Common myeloid progenitor, CD34-positive (primary cell): Measurements from ENCODE around the gene GPC5.
"Not testable (repeated sequence)": the region's sequence is repeated elsewhere in the genome, so short reads cannot be mapped to it uniquely, and the experiment has no call there.

ENCODE experiments used
- CTCF ChIA-PET: fragments of 350-600 bp; sonication (Branson Sonifier 250); formaldehyde crosslinking; loops from one replicate; lab custom pipeline; 2021; ENCODE audit warnings: antibody characterized with exemption; lab: Charles Lee
- POLR2A ChIA-PET: fragments of 350-600 bp; sonication (Branson Sonifier 250); formaldehyde crosslinking; loops from one replicate; lab custom pipeline; 2021; ENCODE audit warnings: antibody characterized with exemption; lab: Charles Lee
- DNase-seq, 3 donors: peaks; one replicate each; pipeline versions ENCODE4 v3.0.0 to v3.0.0-alpha.2; 2013
- H3K27ac ChIP-seq, 2 experiments: 1 replicate in 1 of 2; 2 replicates in 1 of 2; pipeline ENCODE4 v1.7.0; 2013; ENCODE audit warnings: inconsistent platforms in 2 of 2, low read length in 2 of 2, mild to moderate bottlenecking in 2 of 2, low read depth in 1 of 2, moderate library complexity in 1 of 2; ENCODE audit not compliant: severe bottlenecking in 2 of 2, insufficient read depth in 1 of 2, poor library complexity in 1 of 2
- H3K27me3 ChIP-seq, 5 experiments: replicated peaks in 2 of 5; 1 replicate in 3 of 5; 2 replicates in 2 of 5; pipeline versions ENCODE4 v1.6.1 to v1.7.0; 2013; ENCODE audit warnings: low read length in 4 of 5, mild to moderate bottlenecking in 2 of 5, moderate library complexity in 2 of 5, inconsistent platforms in 1 of 5; ENCODE audit not compliant: insufficient read depth in 5 of 5, control insufficient read depth in 4 of 5
- H3K36me3 ChIP-seq, 4 experiments: 1 replicate in 2 of 4; 2 replicates in 2 of 4; pipeline versions ENCODE4 v1.6.1 to v1.7.0; 2013; ENCODE audit warnings: low read length in 3 of 4, control low read depth in 1 of 4, mild to moderate bottlenecking in 1 of 4; ENCODE audit not compliant: control insufficient read depth in 4 of 4, insufficient read depth in 4 of 4
- H3K4me1 ChIP-seq, 4 experiments: 1 replicate in 3 of 4; 2 replicates in 1 of 4; pipeline versions ENCODE4 v1.6.1 to v1.7.1; 2013; ENCODE audit warnings: low read length in 3 of 4, mild to moderate bottlenecking in 3 of 4, control low read depth in 1 of 4, inconsistent platforms in 1 of 4, moderate library complexity in 1 of 4; ENCODE audit not compliant: control insufficient read depth in 4 of 4, insufficient read depth in 4 of 4; ENCODE audit errors: control extremely low read depth in 1 of 4
- H3K4me3 ChIP-seq, 7 experiments: 1 replicate in 4 of 7; 2 replicates in 3 of 7; pipeline versions ENCODE4 v1.5.1 to v1.7.0; 2013; ENCODE audit warnings: mild to moderate bottlenecking in 7 of 7, low read length in 6 of 7, moderate library complexity in 6 of 7, inconsistent platforms in 2 of 7, low read depth in 2 of 7, control low read depth in 1 of 7; ENCODE audit not compliant: insufficient read depth in 4 of 7, control insufficient read depth in 1 of 7; ENCODE audit errors: extremely low read depth in 1 of 7
- H3K9me3 ChIP-seq, 5 experiments: 1 replicate in 4 of 5; 2 replicates in 1 of 5; pipeline versions ENCODE4 v1.6.1 to v1.7.1; 2013; ENCODE audit warnings: low read length in 4 of 5, mild to moderate bottlenecking in 2 of 5, inconsistent platforms in 1 of 5, low read depth in 1 of 5, moderate library complexity in 1 of 5; ENCODE audit not compliant: control insufficient read depth in 4 of 5, insufficient read depth in 2 of 5; ENCODE audit errors: control extremely low read depth in 1 of 5
- WGBS: methylation state at CpG from one replicate; pipeline ENCODE4 v1.1.5; 2013; ENCODE audit not compliant: insufficient coverage; 5-methylcytosine and 5-hydroxymethylcytosine counted together

Gene GPC5

GRCh38 chr13:92695827-92696226 is 1297.4 kb downstream of the GPC5 start:
- DNase-seq, H3K4me3 ChIP-seq, CTCF ChIA-PET, POLR2A ChIA-PET, H3K9me3 ChIP-seq, H3K27me3 ChIP-seq, H3K4me1 ChIP-seq, H3K27ac ChIP-seq, H3K36me3 ChIP-seq: not testable (repeated sequence)
- 81% methylated on average over 2 of the region's 4 CpGs for WGBS

DNA sequence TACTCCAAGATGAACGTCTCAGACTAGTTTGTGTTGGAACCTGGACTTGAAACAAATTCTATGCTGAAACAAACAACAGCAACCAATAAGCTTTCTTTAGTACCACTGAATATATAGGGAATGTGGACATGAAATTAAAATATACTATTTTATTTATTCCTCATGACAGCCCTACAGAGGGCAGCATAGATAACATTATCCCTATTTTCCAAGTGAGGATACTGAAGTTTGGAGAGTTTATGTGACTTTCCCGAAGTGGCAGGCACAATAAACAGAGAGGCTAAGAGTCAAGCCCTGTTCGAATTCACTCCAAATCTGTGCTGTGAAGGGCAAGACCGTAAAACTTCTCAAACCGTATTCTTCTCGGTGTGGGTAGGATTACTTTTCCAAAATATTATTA is 1318.3 kb downstream of the GPC5 start:
- WGBS = no CpG with 5 or more reads among the region's 6 CpGs
- no peaks in the 10 kb centered on the region for H3K36me3 ChIP-seq
- CTCF ChIA-PET = no interaction called here
- no peak overlapping the region for H3K4me3 ChIP-seq
- H3K9me3 ChIP-seq = no peaks in the 10 kb centered on the region
- POLR2A ChIA-PET = no interaction called here
- H3K27me3 ChIP-seq = no peaks in the 10 kb centered on the region
- DNase-seq = no peak
- H3K27ac ChIP-seq = no peak overlapping the region
- H3K4me1 ChIP-seq = no peaks in the 10 kb centered on the region

GRCh38 chr13:92717857-92718256 is 1319.4 kb downstream of the GPC5 start:
- ChIA-PET CTCF (no interaction called here), POLR2A (no interaction called here)
- Histone ChIP-seq H3K4me3 (no peak overlapping the region), H3K27ac (no peak overlapping the region), H3K36me3 (no peaks in the 10 kb centered on the region), H3K27me3 (no peaks in the 10 kb centered on the region), H3K4me1 (no peaks in the 10 kb centered on the region), H3K9me3 (no peaks in the 10 kb centered on the region)
- no CpG with 5 or more reads among the region's 2 CpGs for WGBS
- DNase-seq = no peak

DNA sequence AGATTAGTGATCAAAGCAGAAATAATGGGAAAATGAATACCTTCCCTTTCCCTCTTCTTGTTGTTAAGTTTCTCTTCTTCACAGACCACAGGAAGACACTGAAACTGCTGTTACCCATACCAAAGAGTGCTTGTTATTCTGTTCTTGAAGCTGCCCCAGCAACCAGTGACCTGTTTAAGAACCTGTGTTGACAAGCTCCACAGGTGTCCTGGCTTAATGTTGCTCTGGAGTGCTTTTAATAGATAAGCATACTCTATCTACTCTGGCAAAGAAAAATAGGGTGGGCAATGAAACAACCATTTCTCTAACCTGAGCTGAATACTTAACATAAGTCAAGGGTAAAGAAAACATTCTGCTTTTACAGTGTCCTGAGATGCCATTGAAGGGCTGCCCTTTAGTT is 1321.4 kb downstream of the GPC5 start:
- no peak overlapping the region for H3K4me3 ChIP-seq
- H3K27me3 ChIP-seq = no peaks in the 10 kb centered on the region
- no peaks in the 10 kb centered on the region for H3K36me3 ChIP-seq
- ChIA-PET POLR2A (no interaction called here), CTCF (interaction anchor here (1.1 kb wide), 1 partner anchor 431 kb away, joined by 3 read pairs; no protein-coding TSS in a partner anchor)
- no peak for DNase-seq
- H3K27ac ChIP-seq = no peak overlapping the region
- H3K4me1 ChIP-seq = no peaks in the 10 kb centered on the region
- no peaks in the 10 kb centered on the region for H3K9me3 ChIP-seq

DNA sequence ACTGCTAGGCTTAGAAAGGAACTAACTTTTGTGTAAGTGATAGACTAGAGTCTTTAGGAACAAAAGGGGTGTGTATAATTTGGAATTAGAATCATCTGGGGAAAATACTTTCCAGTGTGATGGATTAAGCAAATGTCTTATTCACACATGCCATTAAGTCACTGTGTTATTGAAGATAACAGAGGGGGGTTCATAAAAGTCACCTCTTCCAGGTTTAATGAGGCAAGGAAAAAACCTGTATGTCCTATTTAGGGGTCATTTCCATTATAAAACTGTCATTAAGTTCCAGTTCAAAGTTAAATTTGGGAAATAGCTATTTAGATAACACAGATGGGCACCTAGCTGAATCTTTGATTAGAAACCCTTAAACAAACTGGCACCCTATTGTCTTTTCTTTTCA is 1323.2 kb downstream of the GPC5 start:
- DNase-seq = no peak
- H3K4me3 ChIP-seq = no peak overlapping the region
- H3K9me3 ChIP-seq = no peaks in the 10 kb centered on the region
- H3K36me3 ChIP-seq = no peaks in the 10 kb centered on the region
- H3K4me1 ChIP-seq = no peaks in the 10 kb centered on the region
- ChIA-PET CTCF (no interaction called here), POLR2A (no interaction called here)
- H3K27ac ChIP-seq = no peak overlapping the region
- H3K27me3 ChIP-seq = no peaks in the 10 kb centered on the region

GRCh38 chr13:92727118-92727517 is 1328.7 kb downstream of the GPC5 start:
- no peaks in the 10 kb centered on the region for H3K36me3 ChIP-seq
- H3K27me3 ChIP-seq = no peaks in the 10 kb centered on the region
- no peak overlapping the region for H3K27ac ChIP-seq
- WGBS = no CpG with 5 or more reads among the region's 3 CpGs
- POLR2A ChIA-PET = no interaction called here
- DNase-seq = no peak
- no peaks in the 10 kb centered on the region for H3K4me1 ChIP-seq
- H3K4me3 ChIP-seq = no peak overlapping the region
- CTCF ChIA-PET = interaction anchor here (1.4 kb wide), 1 partner anchor 175 kb away, joined by 3 read pairs; no protein-coding TSS in a partner anchor
- H3K9me3 ChIP-seq = no peaks in the 10 kb centered on the region

- POLR2A ChIA-PET = no interaction called here
- CTCF ChIA-PET = no interaction called here
- H3K4me3 ChIP-seq = no peak overlapping the region
- no peaks in the 10 kb centered on the region for H3K4me1 ChIP-seq
- no peak for DNase-seq
- no peaks in the 10 kb centered on the region for H3K9me3 ChIP-seq
- WGBS = no CpG with 5 or more reads among the region's 1 CpG
- H3K27ac ChIP-seq = no peak overlapping the region
- no peaks in the 10 kb centered on the region for H3K27me3 ChIP-seq
- no peaks in the 10 kb centered on the region for H3K36me3 ChIP-seq
These were observed 1335.6 kb downstream of the GPC5 start for GRCh38 chr13:92734068-92734467.
